Heart right ventricle (tissue), 16 donors: Measurements from ENCODE around the gene IRF3. TPM values are rescaled to one million over a fixed set of nuclear protein-coding genes. Genes with fewer than 3 reads are reported as not detected.

ENCODE experiments used
- ATAC-seq, 8 donors: fragments of 200-7000 bp; cut with Tn5 transposase; one replicate each; pipeline ENCODE4 v1.9.1; 2020; ENCODE audit warnings: mild to moderate bottlenecking in 8 of 8, moderate library complexity in 8 of 8, moderate number of reproducible peaks in 1 of 8
- DNase-seq, 2 donors: peaks; one replicate each; pipeline ENCODE4 v3.0.0-alpha.2; 2020
- H3K27ac ChIP-seq, 10 donors: fragments of 200-600 bp; sonication (generic) in 2 of 10; one replicate each; pipeline versions ENCODE4 v1.5.0 to v1.8.0; 2020 to 2022; ENCODE audit warnings: mild to moderate bottlenecking in 3 of 10
- H3K27me3 ChIP-seq, 7 donors: fragments of 200-600 bp; one replicate each; pipeline ENCODE4 v1.8.0; 2021 to 2022; ENCODE audit warnings: mild to moderate bottlenecking in 2 of 7
- H3K36me3 ChIP-seq, 9 donors: fragments of 200-600 bp; sonication (generic) in 1 of 9; one replicate each; pipeline versions ENCODE4 v1.5.0 to v1.8.0; 2020 to 2022; ENCODE audit warnings: mild to moderate bottlenecking in 2 of 9
- H3K4me1 ChIP-seq, 9 donors: fragments of 200-600 bp; sonication (generic) in 1 of 9; one replicate each; pipeline versions ENCODE4 v1.5.0 to v1.8.0; 2020 to 2022; ENCODE audit warnings: mild to moderate bottlenecking in 4 of 9
- H3K4me3 ChIP-seq, 10 donors: fragments of 200-600 bp; sonication (generic) in 2 of 10; one replicate each; pipeline versions ENCODE4 v1.5.0 to v1.8.0; 2020 to 2022; ENCODE audit warnings: mild to moderate bottlenecking in 7 of 10, moderate library complexity in 2 of 10
- H3K9me3 ChIP-seq, 11 donors: fragments of 200-600 bp in 10 of 11; sonication (generic) in 2 of 11; one replicate each; pipeline versions ENCODE4 v1.5.0 to v1.8.0; 2013 to 2022; ENCODE audit warnings: mild to moderate bottlenecking in 2 of 11, control low read depth in 1 of 11, moderate library complexity in 1 of 11
- CTCF ChIP-seq, 9 donors: fragments of 200-600 bp; sonication (generic) in 2 of 9; IDR thresholded peaks; one replicate each; pipeline versions ENCODE4 v1.5.0 to v1.8.0; 2021 to 2022; ENCODE audit warnings: antibody characterized with exemption in 9 of 9, mild to moderate bottlenecking in 5 of 9, moderate library complexity in 1 of 9
- WGBS, 2 donors: extraction: QIAGEN DNeasy Blood & Tissue Kit; methylation state at CpG; one replicate each; pipeline ENCODE4 v1.1.7; 2013; ENCODE audit warnings: inconsistent platforms in 1 of 2; 5-methylcytosine and 5-hydroxymethylcytosine counted together
- intact Hi-C, 10 donors: fragments of 100-400 bp; cut with DNase I; formaldehyde crosslinking; loops; one replicate each; pipeline versions ENCODE4 v1.11.1 to v1.14.2; 2022
- polyA plus RNA-seq, 2 donors: library from polyadenylated mRNA; stranded (reverse); fragments of 200-250 nt; gene quantifications; one replicate each; pipeline ENCODE4 v1.2.3, GENCODE V29; 2013
- total RNA-seq, 10 donors: library from RNA; stranded (reverse); fragmentation: NEBNext Ultra II Directional in 3 of 10; extraction: Animal tissue kit (Norgen Biotek cat#: 25700) in 3 of 10; gene quantifications; one replicate each; pipeline versions ENCODE4 v1.2.1 to v1.2.4, GENCODE V29; 2021 to 2023
- donor health status: Arrhythmogenic right ventricular cardiomyopathy.
- donor health status: ischemic (EF 13 %, LVEDD 7.1; RV severe dilation, severe dysfunction).
- donor health status: healthy with polysubstance abuse.
- donor health status: DM: no; HTN: yes; CAD: no.
- donor health status: DM: no; HTN: no; CAD: no.
- donor health status: ischemic (EF 25% LVEDD 6.9; RV normal size, moderate dysfunction).
- donor health status: ischemic (EF 25% LVEDD 5.7; RV mildly dilated, moderate dysfunction).
- donor health status: healthy.
- donor health status: DM: yes; HTN: yes; CAD: no.
- donor health status: Ischemic cardiomyopathy.
- donor health status: ischemic (EF 35%, LVEDD 5.7; RV mildly dilated, moderate dysfunction).
- donor health status: nonischemic (EF 11% LVEDD 7.7; RV severe dilation, severe dysfunction).
- donor health status: DM: yes; HTN: yes; CAD: no.
- donor health status: PGD.
- donor health status: ischemic (EF 29% LVEDD 5.4; RV normal size, mild dysfunction).
- donor health status: nonischemic (EF 23%, LVEDD 6.1; RV moderate dilation, normal function).

The IRF3 gene
- total and polyA plus RNA-seq, 12 donors: 22.3 to 84.2 (median 25.4) TPM

- no peaks in the 10 kb centered on the region for H3K4me1 ChIP-seq
- ATAC-seq (peak in 1 of 8 donors; percentile 49), DNase-seq (no peak)
- H3K36me3 ChIP-seq: no peaks in the 10 kb centered on the region
- intact Hi-C loops: no loop called here
- no peak for TF ChIP-seq CTCF (IDR thresholded peaks at IDR 0.05)
- H3K27ac ChIP-seq: no peak overlapping the region
- WGBS, 2 donors: 58 to 64% methylated on average over 11 of the region's 11 CpGs
- H3K27me3 ChIP-seq: peaks cover 0 to 6% (median 4%) of the 10 kb centered on the region in 7 donors
- no peak overlapping the region for H3K4me3 ChIP-seq
- no peaks in the 10 kb centered on the region for H3K9me3 ChIP-seq
Observed at GRCh38 chr19:49700563-49700962, 34.9 kb upstream of the IRF3 start.

- intact Hi-C loops: no loop called here
- DNase-seq (no peak), ATAC-seq (no peak)
- Histone ChIP-seq H3K27me3 (peaks cover 0 to 6% (median 4%) of the 10 kb centered on the region in 7 donors), H3K27ac (no peak overlapping the region), H3K4me3 (no peak overlapping the region), H3K9me3 (no peaks in the 10 kb centered on the region), H3K36me3 (no peaks in the 10 kb centered on the region), H3K4me1 (no peaks in the 10 kb centered on the region)
- 93 to 97% methylated on average over 5 of the region's 5 CpGs for WGBS, 2 donors
- no peak for TF ChIP-seq CTCF (IDR thresholded peaks at IDR 0.05)
Observed at GRCh38 chr19:49699364-49699763, 33.7 kb upstream of the IRF3 start.

- DNase-seq (no peak), ATAC-seq (no peak)
- intact Hi-C loops: no loop called here
- H3K4me3 ChIP-seq: no peak overlapping the region
- TF ChIP-seq CTCF (IDR thresholded peaks at IDR 0.05): no peak
- H3K27ac ChIP-seq: no peak overlapping the region
- 95 to 98% methylated on average over 7 of the region's 7 CpGs for WGBS, 2 donors
- H3K9me3 ChIP-seq: no peaks in the 10 kb centered on the region
- H3K27me3 ChIP-seq: peaks cover 0 to 14% (median 4%) of the 10 kb centered on the region in 7 donors
- H3K4me1 ChIP-seq: no peaks in the 10 kb centered on the region
- H3K36me3 ChIP-seq: no peaks in the 10 kb centered on the region
Observed at GRCh38 chr19:49696865-49697264, 31.2 kb upstream of the IRF3 start.

- WGBS, 2 donors: 86 to 94% methylated on average over 6 of the region's 6 CpGs
Observed at GRCh38 chr19:49696115-49696514, 30.5 kb upstream of the IRF3 start.

More at GRCh38 chr19:49696115-49696514, 30.5 kb upstream of the IRF3 start:
- Histone ChIP-seq H3K36me3 (no peaks in the 10 kb centered on the region), H3K4me3 (no peak overlapping the region), H3K27me3 (peaks cover 0 to 17% (median 1%) of the 10 kb centered on the region in 7 donors), H3K27ac (no peak overlapping the region), H3K9me3 (no peaks in the 10 kb centered on the region), H3K4me1 (peaks cover 3 to 7% (median 6%) of the 10 kb centered on the region in 9 donors)
- no peak for TF ChIP-seq CTCF (IDR thresholded peaks at IDR 0.05)
- ATAC-seq: no peak
- no peak for DNase-seq
- intact Hi-C loops: no loop called here
